GM18505 (cell line): ENCODE data around the gene NR1H2.

Experiments
- ATAC-seq: cut with Tn5 transposase; IDR thresholded peaks from one replicate; pipeline ENCODE4 v1.9.1; 2021; ENCODE audit not compliant: unreplicated experiment
- POLR2A ChIP-seq: IDR thresholded peaks from 4 replicates; pipeline ENCODE4 v1.6.1; 2011; ENCODE audit warnings: borderline replicate concordance; ENCODE audit not compliant: insufficient read depth, insufficient read length; ENCODE audit errors: extremely low read depth

NR1H2 gene

DNA sequence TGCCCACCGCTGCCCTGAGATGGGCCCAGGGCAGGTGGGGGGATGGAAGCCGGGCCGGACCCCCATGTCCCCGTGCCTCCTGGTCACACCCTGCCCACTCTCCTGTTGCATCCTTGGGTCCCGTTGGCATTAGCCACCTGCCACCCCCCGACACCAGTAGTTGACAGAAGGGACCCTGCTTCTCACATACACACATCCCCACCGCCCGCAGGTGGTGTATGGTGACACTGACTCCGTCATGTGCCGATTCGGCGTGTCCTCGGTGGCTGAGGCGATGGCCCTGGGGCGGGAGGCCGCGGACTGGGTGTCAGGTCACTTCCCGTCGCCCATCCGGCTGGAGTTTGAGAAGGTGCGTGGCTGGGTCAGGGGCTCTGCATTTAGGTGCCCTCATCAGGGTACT lies 37.3 kb downstream of the NR1H2 start:
- ATAC-seq: no peak
- no peak for TF ChIP-seq POLR2A

DNA sequence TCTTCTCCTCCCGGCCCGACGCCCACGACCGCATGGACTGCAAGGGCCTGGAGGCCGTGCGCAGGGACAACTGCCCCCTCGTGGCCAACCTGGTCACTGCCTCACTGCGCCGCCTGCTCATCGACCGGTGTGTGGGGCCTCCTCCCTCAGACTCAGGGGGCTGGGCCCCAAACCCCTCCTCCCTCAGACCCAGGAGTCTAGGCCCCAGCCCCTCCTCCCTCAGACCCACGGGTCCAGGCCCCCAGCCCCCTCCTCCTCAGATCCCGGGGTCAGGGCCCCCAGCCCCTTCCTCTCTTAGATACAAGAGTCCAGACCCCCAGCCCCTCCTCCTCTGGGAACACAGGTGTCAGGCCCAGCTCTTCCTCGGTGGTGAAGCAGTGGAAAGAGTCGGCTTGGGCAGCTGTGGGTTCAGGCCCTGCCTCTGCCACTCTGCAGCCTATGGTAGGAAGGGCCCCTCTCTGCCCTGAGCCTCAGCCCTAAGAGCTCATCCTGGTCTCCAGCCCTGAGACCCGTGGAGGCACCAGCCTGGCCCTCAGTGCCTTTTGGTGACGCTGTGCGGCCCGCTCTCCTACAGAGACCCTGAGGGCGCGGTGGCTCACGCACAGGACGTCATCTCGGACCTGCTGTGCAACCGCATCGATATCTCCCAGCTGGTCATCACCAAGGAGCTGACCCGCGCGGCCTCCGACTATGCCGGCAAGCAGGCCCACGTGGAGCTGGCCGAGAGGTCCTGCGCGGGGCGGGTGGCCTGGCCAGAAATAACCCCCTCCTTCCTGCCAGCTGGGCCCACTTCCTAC lies 38.8 kb downstream of the NR1H2 start:
- no peak for TF ChIP-seq POLR2A
- peak; percentile 6 for ATAC-seq

DNA sequence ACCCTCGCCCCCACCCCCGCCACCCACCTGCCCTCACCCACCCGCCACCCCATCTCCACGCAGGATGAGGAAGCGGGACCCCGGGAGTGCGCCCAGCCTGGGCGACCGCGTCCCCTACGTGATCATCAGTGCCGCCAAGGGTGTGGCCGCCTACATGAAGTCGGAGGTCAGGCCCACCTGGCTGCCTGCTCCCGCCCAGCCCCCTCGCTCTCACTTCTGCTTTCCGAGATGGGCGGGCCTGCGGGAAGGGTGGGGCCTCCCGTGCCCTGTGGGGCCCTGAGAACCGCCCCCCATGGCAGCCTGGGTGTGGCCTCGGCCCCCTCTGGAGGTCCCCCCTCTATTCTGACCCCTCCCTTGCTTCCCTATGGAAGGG lies 39.4 kb downstream of the NR1H2 start:
- peak; percentile 42 for ATAC-seq
- no peak for TF ChIP-seq POLR2A

GRCh38 chr19:50416034-50416977 lies 40.0 kb downstream of the NR1H2 start:
- no peak for ATAC-seq
- no peak for TF ChIP-seq POLR2A

GRCh38 chr19:50417111-50418081 lies 41.1 kb downstream of the NR1H2 start:
- no peak for ATAC-seq
- TF ChIP-seq POLR2A: peak; percentile 13

- peak; percentile 93 for TF ChIP-seq POLR2A
- no peak for ATAC-seq
These were observed 42.1 kb downstream of the NR1H2 start, which contains the start of gene SPIB for GRCh38 chr19:50418176-50419021. Gene SPIB (plus strand): TSS chr19:50418938. CDS start chr19:50418963, 25 bp downstream.

- TF ChIP-seq POLR2A: no peak
- no peak for ATAC-seq
These were observed 42.8 kb downstream of the NR1H2 start for GRCh38 chr19:50419022-50419579.

DNA sequence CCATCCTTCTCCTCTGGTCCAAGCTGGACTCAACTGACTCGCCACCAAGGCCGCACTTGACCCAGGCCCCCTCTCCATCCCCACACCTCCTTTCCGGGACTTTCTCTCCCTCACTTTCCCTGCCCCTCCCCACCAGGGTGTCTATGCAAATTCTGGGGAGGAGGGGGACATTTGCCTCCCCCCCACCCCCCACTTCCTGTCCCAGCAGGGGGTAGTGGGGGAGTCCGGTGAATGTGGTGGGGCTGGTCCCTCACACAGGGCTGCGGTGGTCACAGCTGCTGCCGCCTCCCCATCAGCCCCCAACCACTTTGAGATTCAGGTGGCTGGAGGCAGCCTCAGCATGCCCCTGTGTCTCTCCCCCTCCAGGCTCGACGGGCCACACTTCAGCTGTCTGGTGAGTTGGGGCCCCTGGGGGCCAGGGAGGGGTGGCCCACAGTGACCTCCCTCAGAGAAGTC lies 43.4 kb downstream of the NR1H2 start:
- no peak for ATAC-seq
- TF ChIP-seq POLR2A: peak; percentile 47

GRCh38 chr19:50420127-50420526 lies 43.9 kb downstream of the NR1H2 start:
- no peak for TF ChIP-seq POLR2A
- no peak for ATAC-seq

GRCh38 chr19:50420808-50421207 lies 44.6 kb downstream of the NR1H2 start:
- ATAC-seq: no peak
- no peak for TF ChIP-seq POLR2A

GRCh38 chr19:50422397-50423278 lies 46.4 kb downstream of the NR1H2 start:
- no peak for ATAC-seq

More at GRCh38 chr19:50422397-50423278, 46.4 kb downstream of the NR1H2 start:
- TF ChIP-seq POLR2A: no peak
